Measurements from ENCODE around the gene ARHGAP42. TPM values are rescaled to one million over a fixed set of nuclear protein-coding genes. Genes with fewer than 3 reads are reported as not detected.

ARHGAP42 gene
- total RNA-seq, 1 donor from 2014 or later = 33.2 TPM

- Histone ChIP-seq H4K20me1 (ENCODE audit: insufficient read depth, low read length) (peaks cover 28% of the 10 kb centered on the region), H2AFZ (ENCODE audit: low read depth, low read length) (no peak overlapping the region), H3K36me3 (ENCODE audit: insufficient read depth, low read length) (no peaks in the 10 kb centered on the region), H3K27me3 (ENCODE audit: insufficient read depth, low read length) (no peaks in the 10 kb centered on the region), H3K27ac (ENCODE audit: low read depth, low read length) (no peak overlapping the region), H3K9ac (ENCODE audit: low read length) (no peak overlapping the region), H3K4me1 (ENCODE audit: insufficient read depth, low read length) (peaks cover 21% of the 10 kb centered on the region), H3K79me2 (ENCODE audit: insufficient read depth, low read length) (peaks cover 8% of the 10 kb centered on the region), H3K4me3 (ENCODE audit: insufficient read depth, low read depth, low read length) (no peak overlapping the region), H3K9me3 (ENCODE audit: insufficient read depth, low read depth, low read length) (no peaks in the 10 kb centered on the region), H3K4me2 (ENCODE audit: low read length) (no peak overlapping the region)
- Mint-ChIP-seq H3K27me3 (ENCODE audit: low read depth, unreplicated experiment) (no peaks in the 10 kb centered on the region), H3K27ac (ENCODE audit: unreplicated experiment) (no peak overlapping the region), H3K9me3 (ENCODE audit: unreplicated experiment) (no peaks in the 10 kb centered on the region), H3K36me3 (ENCODE audit: low read depth, unreplicated experiment) (no peaks in the 10 kb centered on the region), H3K4me1 (ENCODE audit: low read depth, unreplicated experiment) (peaks cover 53% of the 10 kb centered on the region), H3K4me3 (ENCODE audit: unreplicated experiment) (no peak overlapping the region)
- TF ChIP-seq, protein P1, sequence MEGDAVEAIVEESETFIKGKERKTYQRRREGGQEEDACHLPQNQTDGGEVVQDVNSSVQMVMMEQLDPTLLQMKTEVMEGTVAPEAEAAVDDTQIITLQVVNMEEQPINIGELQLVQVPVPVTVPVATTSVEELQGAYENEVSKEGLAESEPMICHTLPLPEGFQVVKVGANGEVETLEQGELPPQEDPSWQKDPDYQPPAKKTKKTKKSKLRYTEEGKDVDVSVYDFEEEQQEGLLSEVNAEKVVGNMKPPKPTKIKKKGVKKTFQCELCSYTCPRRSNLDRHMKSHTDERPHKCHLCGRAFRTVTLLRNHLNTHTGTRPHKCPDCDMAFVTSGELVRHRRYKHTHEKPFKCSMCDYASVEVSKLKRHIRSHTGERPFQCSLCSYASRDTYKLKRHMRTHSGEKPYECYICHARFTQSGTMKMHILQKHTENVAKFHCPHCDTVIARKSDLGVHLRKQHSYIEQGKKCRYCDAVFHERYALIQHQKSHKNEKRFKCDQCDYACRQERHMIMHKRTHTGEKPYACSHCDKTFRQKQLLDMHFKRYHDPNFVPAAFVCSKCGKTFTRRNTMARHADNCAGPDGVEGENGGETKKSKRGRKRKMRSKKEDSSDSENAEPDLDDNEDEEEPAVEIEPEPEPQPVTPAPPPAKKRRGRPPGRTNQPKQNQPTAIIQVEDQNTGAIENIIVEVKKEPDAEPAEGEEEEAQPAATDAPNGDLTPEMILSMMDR (IDR thresholded peaks at IDR 0.05; ENCODE audit: insufficient read depth, low read depth, low read length) = no peak
- no peak for TF ChIP-seq EZH2 (IDR thresholded peaks at IDR 0.05; ENCODE audit: insufficient read depth, low read length)
- no peak for DNase-seq (ENCODE audit: low read depth)
- FAIRE-seq = no peak
Observed at GRCh38 chr11:100833276-100833675, 146.2 kb downstream of the ARHGAP42 start.

DNA sequence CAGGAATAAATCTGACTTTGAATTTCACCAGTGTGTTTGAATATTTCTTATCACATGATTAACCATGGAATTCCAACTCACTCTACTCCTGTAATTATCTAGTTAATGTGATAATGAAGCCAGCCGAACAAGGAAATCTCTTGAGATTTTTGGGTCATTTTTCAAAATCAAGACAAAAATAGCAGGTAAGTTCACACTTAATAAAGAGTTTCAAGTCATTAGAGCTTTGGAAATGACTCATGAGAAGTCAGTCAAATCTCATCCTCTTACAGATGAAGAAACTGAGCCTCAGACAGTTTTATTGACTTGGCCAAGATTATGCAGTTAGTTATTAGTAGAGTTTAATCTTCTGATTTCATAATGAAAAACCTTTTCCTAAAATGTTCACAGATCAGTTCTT is 148.8 kb downstream of the ARHGAP42 start:
- Mint-ChIP-seq H3K27me3 (ENCODE audit: low read depth, unreplicated experiment) (no peaks in the 10 kb centered on the region), H3K4me3 (ENCODE audit: unreplicated experiment) (no peak overlapping the region), H3K27ac (ENCODE audit: unreplicated experiment) (no peak overlapping the region), H3K9me3 (ENCODE audit: unreplicated experiment) (no peaks in the 10 kb centered on the region), H3K4me1 (ENCODE audit: low read depth, unreplicated experiment) (peaks cover 44% of the 10 kb centered on the region), H3K36me3 (ENCODE audit: low read depth, unreplicated experiment) (no peaks in the 10 kb centered on the region)
- Histone ChIP-seq H3K4me3 (ENCODE audit: insufficient read depth, low read depth, low read length) (no peak overlapping the region), H2AFZ (ENCODE audit: low read depth, low read length) (no peak overlapping the region), H3K27me3 (ENCODE audit: insufficient read depth, low read length) (no peaks in the 10 kb centered on the region), H3K4me2 (ENCODE audit: low read length) (no peak overlapping the region), H3K9ac (ENCODE audit: low read length) (no peak overlapping the region), H3K36me3 (ENCODE audit: insufficient read depth, low read length) (no peaks in the 10 kb centered on the region), H3K4me1 (ENCODE audit: insufficient read depth, low read length) (peaks cover 16% of the 10 kb centered on the region), H3K27ac (ENCODE audit: low read depth, low read length) (no peak overlapping the region), H3K9me3 (ENCODE audit: insufficient read depth, low read depth, low read length) (no peaks in the 10 kb centered on the region), H4K20me1 (ENCODE audit: insufficient read depth, low read length) (peaks cover 17% of the 10 kb centered on the region), H3K79me2 (ENCODE audit: insufficient read depth, low read length) (peaks cover 9% of the 10 kb centered on the region)
- no peak for TF ChIP-seq EZH2 (IDR thresholded peaks at IDR 0.05; ENCODE audit: insufficient read depth, low read length)
- TF ChIP-seq, protein P1 (IDR thresholded peaks at IDR 0.05; ENCODE audit: insufficient read depth, low read depth, low read length) = no peak
- DNase-seq (ENCODE audit: low read depth) (no peak), FAIRE-seq (peak; percentile 39)

- peaks cover 6% of the 10 kb centered on the region for H3K79me2 ChIP-seq (ENCODE audit: insufficient read depth, low read length)
Observed at GRCh38 chr11:100837311-100837710, 150.2 kb downstream of the ARHGAP42 start.

More at GRCh38 chr11:100837311-100837710, 150.2 kb downstream of the ARHGAP42 start:
- no peak overlapping the region for H2AFZ ChIP-seq (ENCODE audit: low read depth, low read length)
- H3K9ac ChIP-seq (ENCODE audit: low read length) = no peak overlapping the region
- H3K9me3 Mint-ChIP-seq (ENCODE audit: unreplicated experiment) = no peaks in the 10 kb centered on the region
- no peaks in the 10 kb centered on the region for H3K36me3 ChIP-seq (ENCODE audit: insufficient read depth, low read length)
- H3K27me3 ChIP-seq (ENCODE audit: insufficient read depth, low read length) = no peaks in the 10 kb centered on the region
- DNase-seq (ENCODE audit: low read depth) (no peak), FAIRE-seq (no peak)
- H3K9me3 ChIP-seq (ENCODE audit: insufficient read depth, low read depth, low read length) = no peaks in the 10 kb centered on the region
- H3K27me3 Mint-ChIP-seq (ENCODE audit: low read depth, unreplicated experiment) = no peaks in the 10 kb centered on the region
- no peak overlapping the region for H3K4me3 ChIP-seq (ENCODE audit: insufficient read depth, low read depth, low read length)
- no peak overlapping the region for H3K4me3 Mint-ChIP-seq (ENCODE audit: unreplicated experiment)
- no peaks in the 10 kb centered on the region for H3K36me3 Mint-ChIP-seq (ENCODE audit: low read depth, unreplicated experiment)
- no peak overlapping the region for H3K27ac ChIP-seq (ENCODE audit: low read depth, low read length)
- no peak overlapping the region for H3K4me2 ChIP-seq (ENCODE audit: low read length)
- peaks cover 30% of the 10 kb centered on the region for H3K4me1 Mint-ChIP-seq (ENCODE audit: low read depth, unreplicated experiment)
- H3K4me1 ChIP-seq (ENCODE audit: insufficient read depth, low read length) = peaks cover 4% of the 10 kb centered on the region
- TF ChIP-seq EZH2 (IDR thresholded peaks at IDR 0.05; ENCODE audit: insufficient read depth, low read length) = no peak
- TF ChIP-seq, protein P1 (IDR thresholded peaks at IDR 0.05; ENCODE audit: insufficient read depth, low read depth, low read length) = no peak
- no peak overlapping the region for H3K27ac Mint-ChIP-seq (ENCODE audit: unreplicated experiment)
- peaks cover 5% of the 10 kb centered on the region for H4K20me1 ChIP-seq (ENCODE audit: insufficient read depth, low read length)
